DND-41 (cell line): ENCODE data around the gene PI4K2A.

ENCODE experiments used
- ATAC-seq: fragments of 200-7000 bp; cut with Tn5 transposase; 3 replicates; pipeline ENCODE4 v1.9.1; 2021; ENCODE audit warnings: low read depth; ENCODE audit not compliant: insufficient read depth
- DNase-seq: peaks from one replicate; pipeline ENCODE4 v3.0.0-alpha.2; 2020
- H2AFZ ChIP-seq: 2 replicates; pipeline ENCODE4 v1.6.0; 2012; ENCODE audit warnings: low read depth, low read length
- H3K27ac ChIP-seq: 2 replicates; pipeline ENCODE4 v1.5.1; 2012; ENCODE audit warnings: low read length, inconsistent platforms
- H3K27me3 ChIP-seq: fragments of 200-600 bp; sonication (generic); 2 replicates; pipeline ENCODE4 v1.6.0; 2012; ENCODE audit warnings: low read length, mild to moderate bottlenecking, inconsistent platforms; ENCODE audit not compliant: insufficient read depth, poor library complexity
- H3K36me3 ChIP-seq: 2 replicates; pipeline ENCODE4 v1.5.1; 2012; ENCODE audit warnings: low read length, inconsistent platforms; ENCODE audit not compliant: insufficient read depth
- H3K4me1 ChIP-seq: 2 replicates; pipeline ENCODE4 v1.5.1; 2012; ENCODE audit warnings: mild to moderate bottlenecking, low read length; ENCODE audit not compliant: insufficient read depth
- H3K4me2 ChIP-seq: 2 replicates; pipeline ENCODE4 v1.6.0; 2012; ENCODE audit warnings: mild to moderate bottlenecking, moderate library complexity, low read length, inconsistent platforms; ENCODE audit not compliant: insufficient read depth
- H3K4me3 ChIP-seq, 2 experiments: fragments of 200-600 bp in 1 of 2; shearing (Covaris generic) in 1 of 2; 2 replicates each; pipeline ENCODE4 v1.5.1; 2012 to 2016; ENCODE audit warnings: inconsistent platforms in 2 of 2, low read length in 2 of 2, mild to moderate bottlenecking in 2 of 2, low read depth in 1 of 2, moderate library complexity in 1 of 2
- H3K79me2 ChIP-seq: 2 replicates; pipeline ENCODE4 v1.6.0; 2012; ENCODE audit warnings: low read length, inconsistent platforms; ENCODE audit not compliant: insufficient read depth
- H3K9ac ChIP-seq: 2 replicates; pipeline ENCODE4 v1.6.0; 2012; ENCODE audit warnings: low read depth, mild to moderate bottlenecking, inconsistent platforms, low read length, moderate library complexity
- H3K9me3 ChIP-seq: 2 replicates; pipeline ENCODE4 v1.5.1; 2012; ENCODE audit warnings: low read length, moderate library complexity, mild to moderate bottlenecking, inconsistent platforms; ENCODE audit not compliant: insufficient read depth, severe bottlenecking
- H4K20me1 ChIP-seq: 2 replicates; pipeline ENCODE4 v1.6.0; 2012; ENCODE audit warnings: low read length; ENCODE audit not compliant: insufficient read depth
- CTCF ChIP-seq: IDR thresholded peaks from 2 replicates; pipeline ENCODE4 v1.5.1; 2012; ENCODE audit warnings: borderline replicate concordance, low read length, moderate library complexity, mild to moderate bottlenecking; ENCODE audit not compliant: poor library complexity, severe bottlenecking; ENCODE audit errors: extremely low read depth
- EZH2 ChIP-seq: IDR thresholded peaks from 3 replicates; pipeline ENCODE4 v1.6.1; 2012; ENCODE audit warnings: borderline replicate concordance, low read depth, mild to moderate bottlenecking, moderate library complexity, low read length, inconsistent platforms; ENCODE audit not compliant: severe bottlenecking

Gene PI4K2A

GRCh38 chr10:97713826-97714400 is 73.4 kb downstream of the PI4K2A start:
- Histone ChIP-seq H3K79me2 (peaks cover 13% of the 10 kb centered on the region; the same call in 1 of the 2 replicates), H3K4me1 (peaks cover 35% of the 10 kb centered on the region), H3K27me3 (no peaks in the 10 kb centered on the region), H3K4me3 (peak overlapping the region; percentile 73 to 98; a peak in 3 of 4 replicates), H3K27ac (peak overlapping the region; percentile 83), H3K9me3 (no peaks in the 10 kb centered on the region), H2AFZ (peak overlapping the region; percentile 99), H3K36me3 (peaks cover 19% of the 10 kb centered on the region), H3K9ac (peak overlapping the region; percentile 89), H4K20me1 (peaks cover 7% of the 10 kb centered on the region), H3K4me2 (peak overlapping the region; percentile 100)
- ATAC-seq (peak; percentile 77), DNase-seq (peak; percentile 65)
- TF ChIP-seq EZH2 (no peak), CTCF (peak; percentile 52)

GRCh38 chr10:97714401-97715258 is 74.2 kb downstream of the PI4K2A start:
- peak overlapping the region; percentile 89 for H3K9ac ChIP-seq
- peak; percentile 59 for ATAC-seq

GRCh38 chr10:97715259-97715874 is 74.9 kb downstream of the PI4K2A start:
- DNase-seq, result no peak
- Histone ChIP-seq H3K4me2 (peak overlapping the region; percentile 100), H3K9ac (peak overlapping the region; percentile 89; the same call in 1 of the 2 replicates)

More at GRCh38 chr10:97714401-97715258, 74.2 kb downstream of the PI4K2A start:
- TF ChIP-seq EZH2 (no peak), CTCF (no peak)
- no peaks in the 10 kb centered on the region for H3K9me3 ChIP-seq
- H3K4me2 ChIP-seq, result peak overlapping the region; percentile 100
- H3K79me2 ChIP-seq, result peaks cover 13% of the 10 kb centered on the region; the same call in 1 of the 2 replicates
- peaks cover 7% of the 10 kb centered on the region for H4K20me1 ChIP-seq
- H3K4me3 ChIP-seq, result peak overlapping the region; percentile 73 to 98; a peak in 3 of 4 replicates
- H3K27me3 ChIP-seq, result no peaks in the 10 kb centered on the region
- H3K36me3 ChIP-seq, result peaks cover 19% of the 10 kb centered on the region
- peak overlapping the region; percentile 83 for H3K27ac ChIP-seq
- H2AFZ ChIP-seq, result peak overlapping the region; percentile 99
- H3K4me1 ChIP-seq, result peaks cover 35% of the 10 kb centered on the region
- no peak for DNase-seq

More at GRCh38 chr10:97715259-97715874, 74.9 kb downstream of the PI4K2A start:
- peaks cover 35% of the 10 kb centered on the region for H3K4me1 ChIP-seq
- H3K27ac ChIP-seq, result no peak overlapping the region
- peaks cover 7% of the 10 kb centered on the region for H4K20me1 ChIP-seq
- peak overlapping the region in 1 of 2 experiments; percentile 98; a peak in 2 of 4 replicates for H3K4me3 ChIP-seq
- no peaks in the 10 kb centered on the region for H3K27me3 ChIP-seq
- no peak for TF ChIP-seq EZH2
- no peak for TF ChIP-seq CTCF
- ATAC-seq, result no peak
- H3K36me3 ChIP-seq, result peaks cover 19% of the 10 kb centered on the region
- H3K79me2 ChIP-seq, result peaks cover 13% of the 10 kb centered on the region; the same call in 1 of the 2 replicates
- H2AFZ ChIP-seq, result no peak overlapping the region
- no peaks in the 10 kb centered on the region for H3K9me3 ChIP-seq
